Measurements from ENCODE around the gene AHDC1.

Gene AHDC1

DNA sequence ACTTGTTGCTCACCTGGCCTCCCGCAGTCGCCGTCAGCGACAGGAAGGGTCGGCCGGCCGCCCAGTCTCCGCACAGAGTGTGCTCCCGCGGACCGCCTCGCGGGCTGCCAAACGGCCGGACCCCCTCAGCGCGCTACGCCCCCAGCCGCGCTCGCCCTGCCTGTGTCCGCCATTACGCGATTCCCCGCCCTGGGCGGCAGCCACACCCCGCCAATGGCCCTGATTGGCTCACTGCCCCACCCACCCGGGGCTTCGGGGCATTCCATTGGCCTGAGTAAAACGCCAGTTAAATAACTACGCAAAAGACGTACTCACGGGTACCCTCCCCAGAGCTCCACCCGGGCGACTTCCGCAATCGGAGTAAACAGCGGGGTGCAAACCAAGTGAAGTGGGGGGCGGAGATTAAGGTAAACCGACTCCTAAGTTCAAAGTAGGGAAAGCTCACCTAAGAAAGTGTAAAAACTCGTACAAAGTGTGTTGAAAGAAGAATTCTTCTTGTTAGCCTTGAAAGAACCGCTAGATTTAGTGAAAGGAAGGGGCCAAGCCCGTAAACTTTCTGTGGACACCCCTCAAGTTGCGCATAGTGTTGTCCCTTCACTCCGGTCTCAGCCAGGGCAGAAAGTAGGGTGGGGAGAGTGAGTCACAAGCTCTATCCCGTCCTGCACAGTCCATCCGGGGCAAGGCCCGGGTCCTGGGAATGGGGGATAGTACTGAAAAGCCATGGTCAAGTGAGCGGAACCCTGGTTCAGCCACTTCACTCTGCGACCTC lies 113.8 kb downstream of the AHDC1 start, which contains the start of gene WASF2 (continued):
- TF ChIP-seq HIC1 (tag by site-specific recombination; IDR thresholded peaks at IDR 0.05) (peak; percentile 14; the same call in 1 of the 2 replicates), ZBTB44 (tag by site-specific recombination; IDR thresholded peaks at IDR 0.05) (no peak; the same call in 1 of the 2 replicates), ZNF335 (tag by site-specific recombination; conservative IDR thresholded peaks at IDR 0.05) (peak; percentile 56), ZNF654 (tag by site-specific recombination; IDR thresholded peaks at IDR 0.05; ENCODE audit: low read depth) (no peak), ZBTB10 (tag by site-specific recombination; IDR thresholded peaks at IDR 0.05) (peak; percentile 94; the same call in 1 of the 2 replicates), CTCF (tag by site-specific recombination; IDR thresholded peaks at IDR 0.05) (peak; percentile 54; the same call in 1 of the 2 replicates), ZNF391 (tag by site-specific recombination; IDR thresholded peaks at IDR 0.05; ENCODE audit: borderline replicate concordance, low read depth) (peak; percentile 84; the same call in 1 of the 2 replicates), ZBTB20 (tag by site-specific recombination; IDR thresholded peaks at IDR 0.05) (peak; percentile 40), ZNF518A (tag by site-specific recombination; conservative IDR thresholded peaks at IDR 0.05; ENCODE audit: low read depth) (peak; percentile 42; the same call in 1 of the 2 replicates), ZNF621 (tag by site-specific recombination; IDR thresholded peaks at IDR 0.05) (no peak), ZNF561 (tag by site-specific recombination; IDR thresholded peaks at IDR 0.05; ENCODE audit: borderline replicate concordance) (0 out of 2 replicates have a peak, but pooled peaks have one; percentile 50), ZNF555 (tag by site-specific recombination; conservative IDR thresholded peaks at IDR 0.05) (no peak), ZNF280C (tag by site-specific recombination; IDR thresholded peaks at IDR 0.05) (no peak), GLI4 (tag by site-specific recombination; IDR thresholded peaks at IDR 0.05) (no peak), ZNF530 (tag by site-specific recombination; IDR thresholded peaks at IDR 0.05; ENCODE audit: low read depth) (no peak), ZFP3 (tag by site-specific recombination; IDR thresholded peaks at IDR 0.05; ENCODE audit: low read depth) (no peak), WT1 (tag by site-specific recombination; IDR thresholded peaks at IDR 0.05) (peak; percentile 32; the same call in 1 of the 2 replicates), MEIS1 (CRISPR knock-in tag; IDR thresholded peaks at IDR 0.05; ENCODE audit: borderline replicate concordance) (no peak), ZNF521 (tag by site-specific recombination; IDR thresholded peaks at IDR 0.05) (no peak), MYNN (tag by site-specific recombination; IDR thresholded peaks at IDR 0.05; ENCODE audit: borderline replicate concordance) (no peak), ZNF248 (tag by site-specific recombination; IDR thresholded peaks at IDR 0.05) (no peak)
